Breast epithelium (tissue), 3 donors: ENCODE measurements around the gene VGLL4.

Experiments
- CTCF ChIP-seq, 3 donors: fragments of 450-650 bp; IDR thresholded peaks; one replicate each; pipeline ENCODE4 v1.5.1; 2016 to 2017; ENCODE audit warnings: antibody characterized with exemption in 3 of 3, mild to moderate bottlenecking in 3 of 3, moderate library complexity in 3 of 3
- POLR2A ChIP-seq: fragments of 450-650 bp; IDR thresholded peaks from one replicate; pipeline ENCODE4 v1.6.1; 2016; ENCODE audit warnings: antibody characterized with exemption, mild to moderate bottlenecking, moderate library complexity
- POLR2AphosphoS5 ChIP-seq, 3 donors: sonication (generic); formaldehyde crosslinking; IDR thresholded peaks; one replicate each; pipeline ENCODE4 v1.6.1; 2017; ENCODE audit warnings: antibody characterized with exemption in 3 of 3

DNA sequence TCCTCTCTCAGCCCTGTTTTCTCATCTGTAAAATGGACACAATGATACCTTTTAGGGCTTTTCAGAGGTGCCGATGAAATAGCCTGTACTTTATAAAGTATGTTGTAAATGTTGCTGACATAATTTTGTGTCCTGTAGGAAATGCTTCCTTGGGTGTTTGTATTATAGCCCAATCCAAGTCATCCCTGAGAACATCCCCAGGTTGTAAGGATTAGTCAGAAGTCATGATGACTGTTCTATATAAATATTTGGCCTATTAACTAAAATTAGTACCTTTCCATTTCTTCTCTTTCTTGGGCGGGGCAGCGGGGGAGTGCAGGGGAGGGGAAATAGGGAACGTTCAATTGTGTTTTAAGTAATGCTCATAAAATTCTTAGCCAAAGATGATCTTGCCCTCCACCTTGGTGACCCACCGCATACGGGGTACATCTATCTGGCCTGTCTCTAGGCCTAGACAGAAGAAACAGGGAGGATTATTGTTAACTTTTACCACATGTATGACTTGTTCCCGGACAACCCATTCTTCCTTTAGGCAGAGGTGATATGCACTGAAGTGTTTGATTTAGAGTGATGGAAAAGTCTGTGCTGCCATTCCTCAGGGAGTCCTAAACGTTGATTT, 120.7 kb downstream of the VGLL4 start:
- no peak for TF ChIP-seq CTCF (IDR thresholded peaks at IDR 0.05)
- TF ChIP-seq POLR2A: no peak
- TF ChIP-seq POLR2AphosphoS5 (IDR thresholded peaks at IDR 0.05): no peak
